H9 (cell line): Measurements from ENCODE around the gene NBEA. TPM values are rescaled to one million over a fixed set of nuclear protein-coding genes. Genes with fewer than 3 reads are reported as not detected.
A peak's percentile ranks its signal among the peaks of the same experiment; 100 is the strongest.

Experiments
- DNase-seq: peaks from one replicate; pipeline ENCODE4 v3.0.0-alpha.2; 2017
- H2AFZ ChIP-seq: one replicate; pipeline ENCODE4 v1.6.1; 2013; ENCODE audit warnings: mild to moderate bottlenecking, low read length, control low read depth, moderate library complexity
- H2AK5ac ChIP-seq: 2 replicates; pipeline ENCODE4 v1.6.1; 2013; ENCODE audit warnings: low read length, control low read depth, mixed read lengths; ENCODE audit not compliant: insufficient read length
- H2BK120ac ChIP-seq: one replicate; pipeline ENCODE4 v1.6.1; 2013; ENCODE audit warnings: low read depth, mild to moderate bottlenecking, low read length, control low read depth, inconsistent platforms; ENCODE audit not compliant: poor library complexity, severe bottlenecking
- H2BK12ac ChIP-seq: 2 replicates; pipeline ENCODE4 v1.6.1; 2013; ENCODE audit warnings: low read length, control low read depth, mixed read lengths, low read depth; ENCODE audit not compliant: insufficient read length
- H2BK15ac ChIP-seq: 2 replicates; pipeline ENCODE4 v1.6.1; 2013; ENCODE audit warnings: low read depth, low read length, control low read depth
- H2BK20ac ChIP-seq: one replicate; pipeline ENCODE4 v1.6.1; 2013; ENCODE audit warnings: low read depth, mild to moderate bottlenecking, low read length, control low read depth, inconsistent platforms; ENCODE audit not compliant: poor library complexity, severe bottlenecking
- H2BK5ac ChIP-seq: 2 replicates; pipeline ENCODE4 v1.6.1; 2013; ENCODE audit warnings: low read length, control low read depth, mixed read lengths; ENCODE audit not compliant: insufficient read length
- H3K14ac ChIP-seq: 2 replicates; pipeline ENCODE4 v1.6.1; 2013; ENCODE audit warnings: low read length, control low read depth; ENCODE audit not compliant: insufficient read depth
- H3K18ac ChIP-seq: 2 replicates; pipeline ENCODE4 v1.6.1; 2013; ENCODE audit warnings: low read depth, mild to moderate bottlenecking, mixed read lengths, low read length, control low read depth; ENCODE audit not compliant: insufficient read length
- H3K23ac ChIP-seq: 2 replicates; pipeline ENCODE4 v1.6.1; 2013; ENCODE audit warnings: low read length, control low read depth, mixed read lengths, low read depth; ENCODE audit not compliant: insufficient read length
- H3K23me2 ChIP-seq: 2 replicates; pipeline ENCODE4 v1.6.1; 2013; ENCODE audit warnings: low read depth, mild to moderate bottlenecking, mixed read lengths, low read length, control low read depth; ENCODE audit not compliant: insufficient read length, poor library complexity, severe bottlenecking
- H3K27ac ChIP-seq: 2 replicates; pipeline ENCODE4 v1.5.1; 2013; ENCODE audit warnings: low read length, control low read depth, mixed read lengths, low read depth; ENCODE audit not compliant: insufficient read length
- H3K27me3 ChIP-seq: 2 replicates; pipeline ENCODE4 v1.6.1; 2013; ENCODE audit warnings: low read length, control low read depth, inconsistent platforms; ENCODE audit not compliant: insufficient read depth
- H3K4ac ChIP-seq: 2 replicates; pipeline ENCODE4 v1.6.1; 2013; ENCODE audit warnings: low read depth, mild to moderate bottlenecking, control low read depth, inconsistent platforms, low read length, moderate library complexity
- H3K4me1 ChIP-seq: 2 replicates; pipeline ENCODE4 v1.6.1; 2013; ENCODE audit warnings: low read length, control low read depth, inconsistent platforms; ENCODE audit not compliant: insufficient read depth
- H3K4me2 ChIP-seq: 2 replicates; pipeline ENCODE4 v1.6.1; 2013; ENCODE audit warnings: low read length, control low read depth, mixed read lengths; ENCODE audit not compliant: insufficient read length, insufficient read depth
- H3K56ac ChIP-seq: 2 replicates; pipeline ENCODE4 v1.6.1; 2013; ENCODE audit warnings: low read depth, mild to moderate bottlenecking, mixed read lengths, low read length, control low read depth; ENCODE audit not compliant: insufficient read length
- H3K79me1 ChIP-seq: 2 replicates; pipeline ENCODE4 v1.6.1; 2013; ENCODE audit warnings: low read depth, mild to moderate bottlenecking, moderate library complexity, low read length, control low read depth, inconsistent platforms; ENCODE audit not compliant: insufficient read depth, poor library complexity, severe bottlenecking
- H3K79me2 ChIP-seq: 2 replicates; pipeline ENCODE4 v1.6.1; 2013; ENCODE audit warnings: low read length, control low read depth, inconsistent platforms; ENCODE audit not compliant: insufficient read depth
- H3K9ac ChIP-seq: 2 replicates; pipeline ENCODE4 v1.6.1; 2013; ENCODE audit warnings: low read length, control low read depth, mixed read lengths; ENCODE audit not compliant: insufficient read length; ENCODE audit errors: extremely low read depth
- H3K9me3 ChIP-seq: one replicate; pipeline ENCODE4 v1.6.1; 2013; ENCODE audit warnings: low read depth, low read length, inconsistent platforms; ENCODE audit not compliant: control insufficient read depth
- H3T11ph ChIP-seq: one replicate; pipeline ENCODE4 v1.6.1; 2013; ENCODE audit warnings: mild to moderate bottlenecking, low read length, control low read depth, inconsistent platforms
- H4K20me1 ChIP-seq: one replicate; pipeline ENCODE4 v1.6.1; 2013; ENCODE audit not compliant: control insufficient read depth, insufficient read length, insufficient read depth
- H4K5ac ChIP-seq: 2 replicates; pipeline ENCODE4 v1.6.1; 2013; ENCODE audit warnings: low read depth, mild to moderate bottlenecking, mixed read lengths, low read length, control low read depth; ENCODE audit not compliant: insufficient read length
- H4K8ac ChIP-seq: replicated peaks from 2 replicates; pipeline ENCODE4 v1.6.1; 2013; ENCODE audit warnings: low read length, control low read depth, mixed read lengths, low read depth; ENCODE audit not compliant: insufficient read length
- H4K91ac ChIP-seq: 2 replicates; pipeline ENCODE4 v1.6.1; 2013; ENCODE audit warnings: low read depth, mild to moderate bottlenecking, moderate library complexity, mixed read lengths, low read length, control low read depth; ENCODE audit not compliant: insufficient read length
- H3K27ac Mint-ChIP-seq, 3 experiments: 2 replicates in 2 of 3; 3 replicates in 1 of 3; pipeline ENCODE4 v1.8.0; 2020 to 2021; ENCODE audit warnings: mixed read lengths in 3 of 3, mild to moderate bottlenecking in 1 of 3, moderate library complexity in 1 of 3
- H3K27me3 Mint-ChIP-seq: 2 replicates; pipeline ENCODE4 v1.8.0; 2021; ENCODE audit warnings: low read depth, mild to moderate bottlenecking, moderate library complexity, mixed read lengths
- H3K36me3 Mint-ChIP-seq, 3 experiments: 2 replicates in 2 of 3; 3 replicates in 1 of 3; pipeline ENCODE4 v1.8.0; 2020 to 2021; ENCODE audit warnings: low read depth in 3 of 3, mixed read lengths in 3 of 3; ENCODE audit not compliant: insufficient read depth in 1 of 3
- H3K4me1 Mint-ChIP-seq, 2 experiments: 2 replicates each; pipeline ENCODE4 v1.8.0; 2020; ENCODE audit warnings: mixed read lengths in 2 of 2
- H3K4me3 Mint-ChIP-seq, 2 experiments: 2 replicates in 1 of 2; 3 replicates in 1 of 2; pipeline ENCODE4 v1.8.0; 2020 to 2021; ENCODE audit warnings: mild to moderate bottlenecking in 2 of 2, mixed read lengths in 2 of 2, moderate library complexity in 1 of 2
- H3K9me3 Mint-ChIP-seq, 2 experiments: 2 replicates in 1 of 2; 3 replicates in 1 of 2; pipeline ENCODE4 v1.8.0; 2020; ENCODE audit warnings: mild to moderate bottlenecking in 2 of 2, mixed read lengths in 2 of 2, moderate library complexity in 1 of 2
- CTCF ChIP-seq: fragments of 200-600 bp; sonication (generic); conservative IDR thresholded peaks from 3 replicates; pipeline ENCODE4 v1.8.0; 2021; ENCODE audit warnings: antibody characterized with exemption, mild to moderate bottlenecking
- WGBS: extraction: QIAGEN DNeasy Blood & Tissue Kit; methylation state at CpG from one replicate; pipeline ENCODE4 v1.1.7; 2013; ENCODE audit warnings: missing lambda C conversion rate, low lambda C conversion rate, mixed read lengths; ENCODE audit not compliant: insufficient read length; ENCODE audit errors: extremely low coverage; 5-methylcytosine and 5-hydroxymethylcytosine counted together
- total RNA-seq: library from RNA; stranded (reverse); gene quantifications from 2 replicates; pipeline ENCODE4 v1.2.1, GENCODE V29; 2021

NBEA gene
- total RNA-seq, 1 experiment from 2014 or later, result 17.3 TPM

GRCh38 chr13:34943436-34944273 is 1.6 kb downstream of the NBEA start:
- H2BK15ac ChIP-seq, result no peak overlapping the region
- H3K18ac ChIP-seq, result no peak overlapping the region
- H3K27ac ChIP-seq, result no peak overlapping the region
- no peak for TF ChIP-seq CTCF
- H3K79me2 ChIP-seq, result peaks cover 4% of the 10 kb centered on the region; the same call in 1 of the 2 replicates
- H2BK120ac ChIP-seq, result no peak overlapping the region
- H2AFZ ChIP-seq, result no peak overlapping the region
- H3K4ac ChIP-seq, result no peak overlapping the region
- H4K5ac ChIP-seq, result no peak overlapping the region
- H4K8ac ChIP-seq, result no peak overlapping the region
- DNase-seq, result no peak
- H4K91ac ChIP-seq, result no peak overlapping the region
- no peaks in the 10 kb centered on the region for H3K79me1 ChIP-seq
- H3K9me3 Mint-ChIP-seq, result peaks cover 0 to 2% of the 10 kb centered on the region in 2 experiments; a peak in 1 of 5 replicates
- H3K14ac ChIP-seq, result no peak overlapping the region
- no peak overlapping the region for H2BK5ac ChIP-seq
- H3K23me2 ChIP-seq, result peaks cover 15% of the 10 kb centered on the region
- H3K27me3 ChIP-seq, result no peaks in the 10 kb centered on the region
- H2BK20ac ChIP-seq, result no peak overlapping the region
- no peak overlapping the region for H3T11ph ChIP-seq
- peak overlapping the region in 2 of 3 experiments; percentile 21 to 96; a peak in 3 of 7 replicates for H3K27ac Mint-ChIP-seq
- H3K9ac ChIP-seq, result peak overlapping the region; percentile 5
- H3K27me3 Mint-ChIP-seq, result peaks cover 4% of the 10 kb centered on the region
- no peaks in the 10 kb centered on the region for H3K9me3 ChIP-seq
- H3K56ac ChIP-seq, result no peak overlapping the region
- H2AK5ac ChIP-seq, result no peak overlapping the region
- peaks cover 1% of the 10 kb centered on the region; the same call in 1 of the 2 replicates for H3K4me1 ChIP-seq
- peaks cover 0 to 2% (median 0%) of the 10 kb centered on the region in 3 experiments; a peak in 1 of 7 replicates for H3K36me3 Mint-ChIP-seq
- H3K4me2 ChIP-seq, result peak overlapping the region; percentile 59
- peak overlapping the region; percentile 92 to 93 for H3K4me3 Mint-ChIP-seq
- peaks cover 43 to 49% of the 10 kb centered on the region in 2 experiments for H3K4me1 Mint-ChIP-seq
- no peak overlapping the region for H2BK12ac ChIP-seq
- H3K23ac ChIP-seq, result no peak overlapping the region
- no CpG with 5 or more reads among the region's 10 CpGs for WGBS
- H4K20me1 ChIP-seq, result no peaks in the 10 kb centered on the region
